A673 (cell line): ENCODE results near the gene MAP7. TPM values are rescaled to one million over a fixed set of nuclear protein-coding genes. Genes with fewer than 3 reads are reported as not detected.
"Not testable (repeated sequence)": the region's sequence is repeated elsewhere in the genome, so short reads cannot be mapped to it uniquely, and the experiment has no call there.

ENCODE experiments used
- BruUV-seq: library from RNA; stranded (reverse); fragments of 400-500 nt; replicated peaks from 2 replicates; lab custom pipeline; 2021; lab: Mats Ljungman, UMichigan
- CTCF ChIA-PET: fragments of 300-600 bp; sonication (Branson Sonifier 250); formaldehyde crosslinking; loops from one replicate; lab custom pipeline; 2022; ENCODE audit warnings: antibody characterized with exemption; lab: Charles Lee
- POLR2A ChIA-PET: fragments of 300-600 bp; sonication (Branson Sonifier 250); formaldehyde crosslinking; loops from one replicate; lab custom pipeline; 2022; ENCODE audit warnings: antibody characterized with exemption; ENCODE audit not compliant: low non-redundant PET; lab: Charles Lee
- DNase-seq: peaks from one replicate; pipeline ENCODE4 v3.0.0-alpha.2; 2015; ENCODE audit warnings: low spot score
- H3K27ac ChIP-seq: fragments of 200-600 bp; sonication (generic); 2 replicates; pipeline ENCODE4 v1.5.1; 2016; ENCODE audit warnings: mixed run types, low read depth, mild to moderate bottlenecking, mixed read lengths, antibody characterized with exemption, low read length; ENCODE audit not compliant: poor library complexity, severe bottlenecking
- H3K27me3 ChIP-seq: fragments of 200-600 bp; sonication (generic); replicated peaks from 2 replicates; pipeline ENCODE4 v1.6.1; 2017; ENCODE audit warnings: mixed run types, low read depth, mild to moderate bottlenecking, mixed read lengths, antibody characterized with exemption, low read length; ENCODE audit not compliant: insufficient read depth, poor library complexity
- H3K36me3 ChIP-seq: fragments of 200-600 bp; sonication (generic); 2 replicates; pipeline ENCODE4 v1.6.1; 2016; ENCODE audit warnings: mixed run types, mild to moderate bottlenecking, mixed read lengths, antibody characterized with exemption, low read length; ENCODE audit not compliant: insufficient read depth, poor library complexity, severe bottlenecking
- H3K4me1 ChIP-seq: fragments of 200-600 bp; sonication (generic); 2 replicates; pipeline ENCODE4 v1.6.1; 2017; ENCODE audit warnings: mixed run types, mild to moderate bottlenecking, mixed read lengths, antibody characterized with exemption, low read length; ENCODE audit not compliant: insufficient read depth, poor library complexity, severe bottlenecking
- H3K4me3 ChIP-seq: fragments of 200-600 bp; sonication (generic); 2 replicates; pipeline ENCODE4 v1.5.1; 2016; ENCODE audit warnings: low read depth, mixed run types, mild to moderate bottlenecking, mixed read lengths, low read length; ENCODE audit not compliant: poor library complexity, severe bottlenecking
- H3K9me3 ChIP-seq: fragments of 200-600 bp; sonication (generic); 2 replicates; pipeline ENCODE4 v1.6.1; 2016; ENCODE audit warnings: mixed run types, low read depth, mild to moderate bottlenecking, mixed read lengths, antibody characterized with exemption, low read length; ENCODE audit not compliant: poor library complexity, severe bottlenecking
- CTCF ChIP-seq: fragments of 300-800, 200-600 bp; sonication (generic); conservative IDR thresholded peaks from 2 replicates; pipeline ENCODE4 v1.5.1; 2017; ENCODE audit warnings: low read depth, mild to moderate bottlenecking, antibody characterized with exemption, low read length, moderate library complexity, mixed read lengths
- EZH2 ChIP-seq: fragments of 200-600 bp; sonication (generic); IDR thresholded peaks from 2 replicates; pipeline ENCODE4 v1.6.1; 2017; ENCODE audit warnings: borderline replicate concordance, low read depth, mild to moderate bottlenecking, mixed read lengths, antibody characterized with exemption, low read length; ENCODE audit not compliant: poor library complexity, severe bottlenecking
- intact Hi-C: fragments of 100-400 bp; cut with micrococcal nuclease; formaldehyde crosslinking; loops from one replicate; pipeline ENCODE4 v1.10.0; 2022; ENCODE audit not compliant: unreplicated experiment
- total RNA-seq: library from RNA; stranded (reverse); gene quantifications from 2 replicates; pipeline ENCODE4 v1.2.3, GENCODE V29; 2021

Gene MAP7
- total RNA-seq, 1 experiment from 2014 or later: 0.09 TPM

- no peak for DNase-seq
- Histone ChIP-seq H3K27ac (no peak overlapping the region), H3K4me1 (no peaks in the 10 kb centered on the region), H3K4me3 (no peak overlapping the region), H3K27me3 (no peaks in the 10 kb centered on the region), H3K36me3 (no peaks in the 10 kb centered on the region), H3K9me3 (no peaks in the 10 kb centered on the region)
- ChIA-PET CTCF (no interaction called here), POLR2A (no interaction called here)
- TF ChIP-seq CTCF: no peak
- TF ChIP-seq EZH2: no peak
- no TSS peak for BruUV-seq
- intact Hi-C loops: no loop called here
These were observed 66.3 kb downstream of the MAP7 start for GRCh38 chr6:136483906-136484305.

- DNase-seq, H3K4me3 ChIP-seq, H3K9me3 ChIP-seq, intact Hi-C loops, H3K27me3 ChIP-seq, CTCF ChIA-PET, POLR2A ChIA-PET, H3K36me3 ChIP-seq, H3K4me1 ChIP-seq, H3K27ac ChIP-seq, BruUV-seq: not testable (repeated sequence)
These were observed 67.2 kb downstream of the MAP7 start for GRCh38 chr6:136483005-136483404.

- no peaks in the 10 kb centered on the region for H3K36me3 ChIP-seq
- H3K4me3 ChIP-seq: no peak overlapping the region
- H3K9me3 ChIP-seq: no peaks in the 10 kb centered on the region
- TF ChIP-seq EZH2 (no peak), CTCF (no peak)
- BruUV-seq: no TSS peak
- H3K27me3 ChIP-seq: no peaks in the 10 kb centered on the region
- no peak for DNase-seq
- ChIA-PET CTCF (no interaction called here), POLR2A (no interaction called here)
- intact Hi-C loops: no loop called here
- H3K4me1 ChIP-seq: no peaks in the 10 kb centered on the region
- H3K27ac ChIP-seq: no peak overlapping the region
These were observed 72.7 kb downstream of the MAP7 start for GRCh38 chr6:136477548-136477947.

GRCh38 chr6:136475686-136476085 lies 74.5 kb downstream of the MAP7 start:
- intact Hi-C loops: no loop called here
- POLR2A ChIA-PET: no interaction called here
- no peaks in the 10 kb centered on the region for H3K27me3 ChIP-seq
- H3K4me1 ChIP-seq: no peaks in the 10 kb centered on the region
- H3K36me3 ChIP-seq: no peaks in the 10 kb centered on the region
- BruUV-seq: no TSS peak
- TF ChIP-seq EZH2: no peak
- no peak for TF ChIP-seq CTCF
- CTCF ChIA-PET: no interaction called here
- no peak overlapping the region for H3K27ac ChIP-seq
- H3K9me3 ChIP-seq: no peaks in the 10 kb centered on the region
- no peak for DNase-seq
- no peak overlapping the region for H3K4me3 ChIP-seq
